ENCODE data around the gene CDK5RAP2. TPM values are rescaled to one million over a fixed set of nuclear protein-coding genes. Genes with fewer than 3 reads are reported as not detected.

The CDK5RAP2 gene
- total RNA-seq, 1 experiment from 2014 or later: 56.4 TPM

DNA sequence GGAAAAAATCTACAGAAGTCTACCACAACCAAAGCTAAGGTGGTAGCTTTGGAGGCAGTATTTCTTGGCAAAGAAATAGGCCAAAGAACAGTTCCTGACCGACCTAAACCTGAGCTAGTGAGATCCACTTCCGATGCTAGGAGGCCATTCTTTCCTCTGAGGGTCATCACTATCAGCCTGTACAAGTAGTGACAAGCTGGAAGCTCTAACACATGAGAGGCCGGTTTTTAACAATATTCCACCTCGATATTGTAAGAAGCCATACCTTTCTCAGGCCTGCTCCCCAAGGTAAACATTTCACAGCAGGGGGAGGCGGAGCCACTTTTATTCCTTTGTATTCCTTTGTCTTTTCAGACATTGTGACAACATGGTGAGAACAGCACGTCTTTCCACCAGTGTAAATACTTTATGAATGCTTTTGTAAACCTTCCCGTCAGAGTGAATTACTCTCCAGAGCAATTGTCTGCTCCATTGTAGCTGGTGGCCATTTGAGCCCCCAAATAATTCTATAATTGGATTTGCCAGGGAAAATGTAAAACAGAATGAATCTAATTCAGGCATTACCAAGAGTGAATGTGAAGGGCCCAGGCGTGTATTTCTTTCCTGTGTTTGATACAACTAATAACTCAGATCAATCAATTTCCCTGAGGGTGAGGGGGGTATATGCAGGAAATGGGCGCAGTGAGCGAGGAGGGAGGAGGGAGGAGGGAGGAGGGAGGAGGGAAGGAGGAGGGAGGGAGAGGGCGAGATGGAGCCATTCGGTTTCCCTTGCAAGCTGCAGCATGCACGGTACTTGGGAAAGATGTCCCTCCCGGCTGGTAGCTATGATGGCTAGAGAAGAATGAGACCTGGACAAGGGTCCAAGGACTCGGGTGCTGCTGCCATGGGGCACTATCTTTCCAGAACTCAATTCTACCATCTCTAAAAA is 166.6 kb downstream of the CDK5RAP2 start:
- Histone ChIP-seq H2BK20ac (ENCODE audit: low read depth, low read length, poor library complexity, severe bottlenecking) (no peak overlapping the region), H2BK5ac (ENCODE audit: insufficient read length, low read length) (no peak overlapping the region), H3K79me2 (ENCODE audit: insufficient read depth, low read length) (no peaks in the 10 kb centered on the region), H4K8ac (replicated peaks; ENCODE audit: insufficient read length, low read depth, low read length) (no peak overlapping the region), H3K56ac (ENCODE audit: insufficient read length, low read depth, low read length) (no peak overlapping the region), H3K79me1 (ENCODE audit: insufficient read depth, low read depth, low read length, poor library complexity, severe bottlenecking) (no peaks in the 10 kb centered on the region), H3K9me3 (ENCODE audit: control insufficient read depth, low read depth, low read length) (no peaks in the 10 kb centered on the region), H3T11ph (ENCODE audit: low read length) (peak overlapping the region; percentile 78), H4K5ac (ENCODE audit: insufficient read length, low read depth, low read length) (no peak overlapping the region), H3K4me2 (ENCODE audit: insufficient read depth, insufficient read length, low read length) (peak overlapping the region; percentile 35), H3K4ac (ENCODE audit: low read depth, low read length) (no peak overlapping the region; the same call in 1 of the 2 replicates), H2BK15ac (ENCODE audit: low read depth, low read length) (no peak overlapping the region), H2BK120ac (ENCODE audit: low read depth, low read length, poor library complexity, severe bottlenecking) (no peak overlapping the region), H2AFZ (ENCODE audit: low read length) (no peak overlapping the region), H3K18ac (ENCODE audit: insufficient read length, low read depth, low read length) (peak overlapping the region; percentile 86), H3K27ac (ENCODE audit: insufficient read length, low read depth, low read length) (peak overlapping the region; percentile 28), H3K4me1 (ENCODE audit: insufficient read depth, low read length) (peaks cover 14% of the 10 kb centered on the region), H3K23me2 (ENCODE audit: insufficient read length, low read depth, low read length, poor library complexity, severe bottlenecking) (no peaks in the 10 kb centered on the region), H3K27me3 (ENCODE audit: insufficient read depth, low read length) (no peaks in the 10 kb centered on the region), H3K9ac (ENCODE audit: extremely low read depth, insufficient read length, low read length) (no peak overlapping the region), H4K20me1 (ENCODE audit: control insufficient read depth, insufficient read depth, insufficient read length) (peaks cover 2% of the 10 kb centered on the region), H2BK12ac (ENCODE audit: insufficient read length, low read depth, low read length) (no peak overlapping the region), H4K91ac (ENCODE audit: insufficient read length, low read depth, low read length) (no peak overlapping the region), H3K14ac (ENCODE audit: insufficient read depth, low read length) (peak overlapping the region; percentile 69; the same call in 1 of the 2 replicates), H3K23ac (ENCODE audit: insufficient read length, low read depth, low read length) (no peak overlapping the region), H2AK5ac (ENCODE audit: insufficient read length, low read length) (no peak overlapping the region)
- Mint-ChIP-seq H3K4me3 (peak overlapping the region; percentile 9 to 36; a peak in 2 of 5 replicates), H3K4me1 (peaks cover 55 to 61% of the 10 kb centered on the region in 2 experiments), H3K36me3 (ENCODE audit: insufficient read depth in 1 of 3, low read depth in 3 of 3) (peaks cover 31 to 54% (median 51%) of the 10 kb centered on the region in 3 experiments; a peak in 6 of 7 replicates), H3K27ac (peak overlapping the region; percentile 49 to 96 (median 89); a peak in 6 of 7 replicates), H3K9me3 (no peaks in the 10 kb centered on the region), H3K27me3 (ENCODE audit: low read depth) (no peaks in the 10 kb centered on the region)
- DNase-seq: peak; percentile 43
- TF ChIP-seq, protein P1, sequence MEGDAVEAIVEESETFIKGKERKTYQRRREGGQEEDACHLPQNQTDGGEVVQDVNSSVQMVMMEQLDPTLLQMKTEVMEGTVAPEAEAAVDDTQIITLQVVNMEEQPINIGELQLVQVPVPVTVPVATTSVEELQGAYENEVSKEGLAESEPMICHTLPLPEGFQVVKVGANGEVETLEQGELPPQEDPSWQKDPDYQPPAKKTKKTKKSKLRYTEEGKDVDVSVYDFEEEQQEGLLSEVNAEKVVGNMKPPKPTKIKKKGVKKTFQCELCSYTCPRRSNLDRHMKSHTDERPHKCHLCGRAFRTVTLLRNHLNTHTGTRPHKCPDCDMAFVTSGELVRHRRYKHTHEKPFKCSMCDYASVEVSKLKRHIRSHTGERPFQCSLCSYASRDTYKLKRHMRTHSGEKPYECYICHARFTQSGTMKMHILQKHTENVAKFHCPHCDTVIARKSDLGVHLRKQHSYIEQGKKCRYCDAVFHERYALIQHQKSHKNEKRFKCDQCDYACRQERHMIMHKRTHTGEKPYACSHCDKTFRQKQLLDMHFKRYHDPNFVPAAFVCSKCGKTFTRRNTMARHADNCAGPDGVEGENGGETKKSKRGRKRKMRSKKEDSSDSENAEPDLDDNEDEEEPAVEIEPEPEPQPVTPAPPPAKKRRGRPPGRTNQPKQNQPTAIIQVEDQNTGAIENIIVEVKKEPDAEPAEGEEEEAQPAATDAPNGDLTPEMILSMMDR (conservative IDR thresholded peaks at IDR 0.05): no peak
- WGBS (ENCODE audit: extremely low coverage, insufficient read length, low lambda C conversion rate): no CpG with 5 or more reads among the region's 15 CpGs

Data from H9 (cell line).